Measurements from ENCODE around the gene RAB5B.
A peak's percentile ranks its signal among the peaks of the same experiment; 100 is the strongest.
"Not testable (repeated sequence)": the region's sequence is repeated elsewhere in the genome, so short reads cannot be mapped to it uniquely, and the experiment has no call there.

Gene RAB5B

GRCh38 chr12:56040963-56041551 is 67.2 kb downstream of the RAB5B start:
- no peak overlapping the region for H2AFZ ChIP-seq (ENCODE audit: low read depth, low read length)
- H2BK120ac ChIP-seq (ENCODE audit: low read depth, low read length): no peak overlapping the region
- WGBS: 63% methylated on average over 12 of the region's 14 CpGs
- peak overlapping the region; percentile 52 for H3K4me2 ChIP-seq (ENCODE audit: low read length, poor library complexity, severe bottlenecking)
- H3K18ac ChIP-seq (ENCODE audit: low read depth in 1 of 2, low read length in 2 of 2): no peak overlapping the region
- H3K36me3 ChIP-seq (ENCODE audit: control insufficient read depth in 1 of 2, insufficient read depth in 2 of 2, low read depth in 1 of 2, low read length in 2 of 2): peaks cover 28 to 46% of the 10 kb centered on the region in 2 experiments
- H3K4ac ChIP-seq (ENCODE audit: low read depth in 1 of 2, low read length in 2 of 2): peak overlapping the region in 1 of 2 experiments; percentile 59
- H2BK12ac ChIP-seq (ENCODE audit: low read length in 2 of 2): no peak overlapping the region
- H3K4me1 ChIP-seq (ENCODE audit: control insufficient read depth, insufficient read depth, low read depth, low read length): peaks cover 4% of the 10 kb centered on the region
- no peak overlapping the region for H4K8ac ChIP-seq (ENCODE audit: low read length)
- H3K27ac ChIP-seq (ENCODE audit: low read length, poor library complexity, severe bottlenecking): peak overlapping the region; percentile 82
- H3K79me1 ChIP-seq (replicated peaks; ENCODE audit: low read length, poor library complexity, severe bottlenecking): peaks cover 3% of the 10 kb centered on the region
- no peak overlapping the region for H4K91ac ChIP-seq (ENCODE audit: low read length)
- DNase-seq: no peak
- no peak overlapping the region for H2BK15ac ChIP-seq (ENCODE audit: low read depth, poor library complexity, severe bottlenecking)
- H3K9ac ChIP-seq (ENCODE audit: low read length): peak overlapping the region; percentile 99
- no peak overlapping the region for H3K23ac ChIP-seq (ENCODE audit: low read length in 2 of 2)
- no peak overlapping the region for H2AK5ac ChIP-seq (ENCODE audit: low read length, severe bottlenecking)
- no peak overlapping the region for H3K14ac ChIP-seq (ENCODE audit: low read length in 2 of 2)
- no peaks in the 10 kb centered on the region for H3K27me3 ChIP-seq (ENCODE audit: control insufficient read depth in 1 of 2, insufficient read depth in 1 of 2, low read length in 2 of 2)
- H2BK5ac ChIP-seq (ENCODE audit: low read depth, low read length, poor library complexity, severe bottlenecking): no peak overlapping the region
- H3K9me3 ChIP-seq (ENCODE audit: control insufficient read depth, low read length): no peaks in the 10 kb centered on the region
- H3K4me3 ChIP-seq (ENCODE audit: insufficient read depth in 1 of 2, low read depth in 1 of 2, low read length in 2 of 2): peak overlapping the region in 1 of 2 experiments; percentile 88

GRCh38 chr12:56041552-56042429 is 67.9 kb downstream of the RAB5B start, which contains the start of gene RPS26:
TSS of gene RPS26 (plus strand) at chr12:56041918. CDS start at chr12:56042167, 249 bp downstream.
- Histone ChIP-seq H2BK12ac (ENCODE audit: low read length in 2 of 2) (no peak within 1 kb of the TSS), H3K4ac (ENCODE audit: low read depth in 1 of 2, low read length in 2 of 2) (peak within 1 kb of the TSS; percentile 84 to 93), H4K8ac (ENCODE audit: low read length) (peak within 1 kb of the TSS; percentile 66), H3K27ac (ENCODE audit: low read length, poor library complexity, severe bottlenecking) (peak within 1 kb of the TSS; percentile 97), H3K4me3 (ENCODE audit: insufficient read depth in 1 of 2, low read depth in 1 of 2, low read length in 2 of 2) (peak within 1 kb of the TSS; percentile 85 to 88), H3K23ac (ENCODE audit: low read length in 2 of 2) (peak within 1 kb of the TSS in 1 of 2 experiments; percentile 90), H3K4me2 (ENCODE audit: low read length, poor library complexity, severe bottlenecking) (peak within 1 kb of the TSS; percentile 76), H2AK5ac (ENCODE audit: low read length, severe bottlenecking) (peak within 1 kb of the TSS; percentile 71), H3K9me3 (ENCODE audit: control insufficient read depth, low read length) (no peaks in the 10 kb centered on the region), H2BK5ac (ENCODE audit: low read depth, low read length, poor library complexity, severe bottlenecking) (peak within 1 kb of the TSS; percentile 96), H3K4me1 (ENCODE audit: control insufficient read depth, insufficient read depth, low read depth, low read length) (peaks cover 10% of the 10 kb centered on the region), H3K14ac (ENCODE audit: low read length in 2 of 2) (no peak within 1 kb of the TSS), H3K36me3 (ENCODE audit: control insufficient read depth in 1 of 2, insufficient read depth in 2 of 2, low read depth in 1 of 2, low read length in 2 of 2) (peaks cover 27 to 52% of the 10 kb centered on the region in 2 experiments), H3K27me3 (ENCODE audit: control insufficient read depth in 1 of 2, insufficient read depth in 1 of 2, low read length in 2 of 2) (no peaks in the 10 kb centered on the region), H2BK120ac (ENCODE audit: low read depth, low read length) (peak within 1 kb of the TSS; percentile 96), H3K18ac (ENCODE audit: low read depth in 1 of 2, low read length in 2 of 2) (peak within 1 kb of the TSS in 1 of 2 experiments; percentile 100), H4K91ac (ENCODE audit: low read length) (peak within 1 kb of the TSS; percentile 93), H2BK15ac (ENCODE audit: low read depth, poor library complexity, severe bottlenecking) (no peak within 1 kb of the TSS), H2AFZ (ENCODE audit: low read depth, low read length) (no peak within 1 kb of the TSS), H3K79me1 (replicated peaks; ENCODE audit: low read length, poor library complexity, severe bottlenecking) (peaks cover 3% of the 10 kb centered on the region), H3K9ac (ENCODE audit: low read length) (peak within 1 kb of the TSS; percentile 99)
- WGBS: under 1% methylated on average over 49 of the region's 50 CpGs
- DNase-seq: peak; percentile 100

GRCh38 chr12:56042430-56042813 is 68.5 kb downstream of the RAB5B start:
- Histone ChIP-seq H3K36me3 (ENCODE audit: control insufficient read depth in 1 of 2, insufficient read depth in 2 of 2, low read depth in 1 of 2, low read length in 2 of 2) (peaks cover 26 to 52% of the 10 kb centered on the region in 2 experiments), H3K4me1 (ENCODE audit: control insufficient read depth, insufficient read depth, low read depth, low read length) (peaks cover 12% of the 10 kb centered on the region), H3K4me3 (ENCODE audit: insufficient read depth in 1 of 2, low read depth in 1 of 2, low read length in 2 of 2) (peak overlapping the region; percentile 85 to 88), H3K9ac (ENCODE audit: low read length) (peak overlapping the region; percentile 99), H3K18ac (ENCODE audit: low read depth in 1 of 2, low read length in 2 of 2) (peak overlapping the region in 1 of 2 experiments; percentile 100), H3K4me2 (ENCODE audit: low read length, poor library complexity, severe bottlenecking) (peak overlapping the region; percentile 76), H3K27ac (ENCODE audit: low read length, poor library complexity, severe bottlenecking) (peak overlapping the region; percentile 97), H2AK5ac (ENCODE audit: low read length, severe bottlenecking) (peak overlapping the region; percentile 71)
- not testable (repeated sequence) for H3K4ac ChIP-seq (ENCODE audit: low read depth in 1 of 2, low read length in 2 of 2); H2BK120ac ChIP-seq (ENCODE audit: low read depth, low read length); H3K23ac ChIP-seq (ENCODE audit: low read length in 2 of 2); H3K14ac ChIP-seq (ENCODE audit: low read length in 2 of 2); H3K9me3 ChIP-seq (ENCODE audit: control insufficient read depth, low read length); H3K27me3 ChIP-seq (ENCODE audit: control insufficient read depth in 1 of 2, insufficient read depth in 1 of 2, low read length in 2 of 2); H3K79me1 ChIP-seq (replicated peaks; ENCODE audit: low read length, poor library complexity, severe bottlenecking); H4K8ac ChIP-seq (ENCODE audit: low read length); H2BK5ac ChIP-seq (ENCODE audit: low read depth, low read length, poor library complexity, severe bottlenecking); H2BK12ac ChIP-seq (ENCODE audit: low read length in 2 of 2); H2BK15ac ChIP-seq (ENCODE audit: low read depth, poor library complexity, severe bottlenecking); H4K91ac ChIP-seq (ENCODE audit: low read length); H2AFZ ChIP-seq (ENCODE audit: low read depth, low read length)
- peak; percentile 18 for DNase-seq
- 2% methylated on average over 20 of the region's 20 CpGs for WGBS

- peak overlapping the region; percentile 76 for H3K4me2 ChIP-seq (ENCODE audit: low read length, poor library complexity, severe bottlenecking)
- H3K4me1 ChIP-seq (ENCODE audit: control insufficient read depth, insufficient read depth, low read depth, low read length): peaks cover 12% of the 10 kb centered on the region
- no peak overlapping the region for H2BK15ac ChIP-seq (ENCODE audit: low read depth, poor library complexity, severe bottlenecking)
- no peak for DNase-seq
- no peak overlapping the region for H2AFZ ChIP-seq (ENCODE audit: low read depth, low read length)
- WGBS: 59% methylated on average over 9 of the region's 9 CpGs
- H3K18ac ChIP-seq (ENCODE audit: low read depth in 1 of 2, low read length in 2 of 2): no peak overlapping the region
- H3K9me3 ChIP-seq (ENCODE audit: control insufficient read depth, low read length): no peaks in the 10 kb centered on the region
- no peak overlapping the region for H3K4ac ChIP-seq (ENCODE audit: low read depth in 1 of 2, low read length in 2 of 2)
- H3K27ac ChIP-seq (ENCODE audit: low read length, poor library complexity, severe bottlenecking): no peak overlapping the region
- H3K23ac ChIP-seq (ENCODE audit: low read length in 2 of 2): no peak overlapping the region
- H4K91ac ChIP-seq (ENCODE audit: low read length): no peak overlapping the region
- H3K4me3 ChIP-seq (ENCODE audit: insufficient read depth in 1 of 2, low read depth in 1 of 2, low read length in 2 of 2): peak overlapping the region in 1 of 2 experiments; percentile 88
- H4K8ac ChIP-seq (ENCODE audit: low read length): no peak overlapping the region
- no peak overlapping the region for H2BK5ac ChIP-seq (ENCODE audit: low read depth, low read length, poor library complexity, severe bottlenecking)
- peaks cover 3% of the 10 kb centered on the region for H3K79me1 ChIP-seq (replicated peaks; ENCODE audit: low read length, poor library complexity, severe bottlenecking)
- H2AK5ac ChIP-seq (ENCODE audit: low read length, severe bottlenecking): no peak overlapping the region
- no peak overlapping the region for H2BK120ac ChIP-seq (ENCODE audit: low read depth, low read length)
- H3K27me3 ChIP-seq (ENCODE audit: control insufficient read depth in 1 of 2, insufficient read depth in 1 of 2, low read length in 2 of 2): no peaks in the 10 kb centered on the region
- peak overlapping the region; percentile 99 for H3K9ac ChIP-seq (ENCODE audit: low read length)
- no peak overlapping the region for H3K14ac ChIP-seq (ENCODE audit: low read length in 2 of 2)
- peaks cover 25 to 52% of the 10 kb centered on the region in 2 experiments for H3K36me3 ChIP-seq (ENCODE audit: control insufficient read depth in 1 of 2, insufficient read depth in 2 of 2, low read depth in 1 of 2, low read length in 2 of 2)
- H2BK12ac ChIP-seq (ENCODE audit: low read length in 2 of 2): no peak overlapping the region
Measured at GRCh38 chr12:56042843-56043242, 69.0 kb downstream of the RAB5B start.

All from mesenchymal stem cell (in vitro differentiated cells and primary cell).